ENCODE measurements around the gene TAS2R14. TPM values are rescaled to one million over a fixed set of nuclear protein-coding genes. Genes with fewer than 3 reads are reported as not detected.

TAS2R14 gene
- total RNA-seq, 2 donors from 2014 or later, result 2.0 to 8.1 TPM

- Histone ChIP-seq H3K9me3 (ENCODE audit: control insufficient read depth, low read length) (no peaks in the 10 kb centered on the region), H3K36me3 (ENCODE audit: control insufficient read depth, insufficient read depth, low read length) (no peaks in the 10 kb centered on the region), H3K27me3 (ENCODE audit: control insufficient read depth, insufficient read depth, low read length, poor library complexity, severe bottlenecking) (no peaks in the 10 kb centered on the region), H3K9ac (ENCODE audit: extremely low read depth, low read length, poor library complexity, severe bottlenecking) (no peak overlapping the region), H3K4me1 (ENCODE audit: control insufficient read depth, insufficient read depth, low read length) (no peaks in the 10 kb centered on the region), H3K4me3 (ENCODE audit: low read length) (no peak overlapping the region), H3K27ac (ENCODE audit: low read depth, low read length) (no peak overlapping the region)
- no peak overlapping the region for H3K4me3 Mint-ChIP-seq
- peaks cover 6% of the 10 kb centered on the region for H3K4me1 Mint-ChIP-seq
- no peak overlapping the region for H3K27ac Mint-ChIP-seq
- H3K9me3 Mint-ChIP-seq, result peaks cover 2% of the 10 kb centered on the region
- H3K36me3 Mint-ChIP-seq (ENCODE audit: low read depth), result peaks cover 32% of the 10 kb centered on the region
- no peak for TF ChIP-seq CTCF (conservative IDR thresholded peaks at IDR 0.05)
- DNase-seq, result no peak
- H3K27me3 Mint-ChIP-seq (ENCODE audit: insufficient read depth), result no peaks in the 10 kb centered on the region
Measured at GRCh38 chr12:10966314-10966713, 27.3 kb upstream of the TAS2R14 start.

- no peaks in the 10 kb centered on the region for H3K27me3 Mint-ChIP-seq (ENCODE audit: insufficient read depth)
- Histone ChIP-seq H3K4me3 (ENCODE audit: low read length) (no peak overlapping the region), H3K4me1 (ENCODE audit: control insufficient read depth, insufficient read depth, low read length) (no peaks in the 10 kb centered on the region), H3K9ac (ENCODE audit: extremely low read depth, low read length, poor library complexity, severe bottlenecking) (no peak overlapping the region), H3K9me3 (ENCODE audit: control insufficient read depth, low read length) (no peaks in the 10 kb centered on the region), H3K36me3 (ENCODE audit: control insufficient read depth, insufficient read depth, low read length) (no peaks in the 10 kb centered on the region), H3K27me3 (ENCODE audit: control insufficient read depth, insufficient read depth, low read length, poor library complexity, severe bottlenecking) (no peaks in the 10 kb centered on the region), H3K27ac (ENCODE audit: low read depth, low read length) (no peak overlapping the region)
- H3K36me3 Mint-ChIP-seq (ENCODE audit: low read depth), result peaks cover 32% of the 10 kb centered on the region
- no peak for TF ChIP-seq CTCF (conservative IDR thresholded peaks at IDR 0.05)
- H3K27ac Mint-ChIP-seq, result no peak overlapping the region
- H3K4me1 Mint-ChIP-seq, result peaks cover 6% of the 10 kb centered on the region
- DNase-seq, result no peak
- H3K9me3 Mint-ChIP-seq, result peaks cover 2% of the 10 kb centered on the region
- WGBS, 2 experiments (ENCODE audit: insufficient coverage in 1 of 2, insufficient read length in 1 of 2), result 100% methylated on average over 1 of the region's 1 CpG; no CpG with 5 or more reads in 1 of the 2 experiments
- H3K4me3 Mint-ChIP-seq, result no peak overlapping the region
Measured at GRCh38 chr12:10965476-10965875, 26.4 kb upstream of the TAS2R14 start.

- Histone ChIP-seq H3K36me3 (ENCODE audit: control insufficient read depth, insufficient read depth, low read length) (no peaks in the 10 kb centered on the region), H3K9me3 (ENCODE audit: control insufficient read depth, low read length) (no peaks in the 10 kb centered on the region), H3K27ac (ENCODE audit: low read depth, low read length) (no peak overlapping the region), H3K27me3 (ENCODE audit: control insufficient read depth, insufficient read depth, low read length, poor library complexity, severe bottlenecking) (no peaks in the 10 kb centered on the region), H3K4me1 (ENCODE audit: control insufficient read depth, insufficient read depth, low read length) (no peaks in the 10 kb centered on the region), H3K9ac (ENCODE audit: extremely low read depth, low read length, poor library complexity, severe bottlenecking) (no peak overlapping the region), H3K4me3 (ENCODE audit: low read length) (no peak overlapping the region)
- TF ChIP-seq CTCF (conservative IDR thresholded peaks at IDR 0.05), result no peak
- peaks cover 6% of the 10 kb centered on the region for H3K4me1 Mint-ChIP-seq
- no peak overlapping the region for H3K27ac Mint-ChIP-seq
- peaks cover 20% of the 10 kb centered on the region for H3K9me3 Mint-ChIP-seq
- DNase-seq, result no peak
- H3K36me3 Mint-ChIP-seq (ENCODE audit: low read depth), result peaks cover 34% of the 10 kb centered on the region
- H3K27me3 Mint-ChIP-seq (ENCODE audit: insufficient read depth), result no peaks in the 10 kb centered on the region
- no peak overlapping the region for H3K4me3 Mint-ChIP-seq
- 82% methylated on average over 4 of the region's 4 CpGs; no CpG with 5 or more reads in 1 of the 2 experiments for WGBS, 2 experiments (ENCODE audit: insufficient coverage in 1 of 2, insufficient read length in 1 of 2)
Measured at GRCh38 chr12:10960211-10960610, 21.1 kb upstream of the TAS2R14 start.

Data from endodermal cell (in vitro differentiated cells).